Activated CD8-positive, alpha-beta memory T cell treated with anti-CD3 and anti-CD28 coated beads, Interleukin-2, amount 50 U/mL, for 24 hours (primary cell): ENCODE results near the gene ALAS2.
"Not testable (repeated sequence)": the region's sequence is repeated elsewhere in the genome, so short reads cannot be mapped to it uniquely, and the experiment has no call there.

Experiments used
- DNase-seq: peaks from one replicate; pipeline ENCODE4 v3.0.0-alpha.2; 2020; ENCODE audit errors: extremely low read depth

ALAS2 gene, protein sequence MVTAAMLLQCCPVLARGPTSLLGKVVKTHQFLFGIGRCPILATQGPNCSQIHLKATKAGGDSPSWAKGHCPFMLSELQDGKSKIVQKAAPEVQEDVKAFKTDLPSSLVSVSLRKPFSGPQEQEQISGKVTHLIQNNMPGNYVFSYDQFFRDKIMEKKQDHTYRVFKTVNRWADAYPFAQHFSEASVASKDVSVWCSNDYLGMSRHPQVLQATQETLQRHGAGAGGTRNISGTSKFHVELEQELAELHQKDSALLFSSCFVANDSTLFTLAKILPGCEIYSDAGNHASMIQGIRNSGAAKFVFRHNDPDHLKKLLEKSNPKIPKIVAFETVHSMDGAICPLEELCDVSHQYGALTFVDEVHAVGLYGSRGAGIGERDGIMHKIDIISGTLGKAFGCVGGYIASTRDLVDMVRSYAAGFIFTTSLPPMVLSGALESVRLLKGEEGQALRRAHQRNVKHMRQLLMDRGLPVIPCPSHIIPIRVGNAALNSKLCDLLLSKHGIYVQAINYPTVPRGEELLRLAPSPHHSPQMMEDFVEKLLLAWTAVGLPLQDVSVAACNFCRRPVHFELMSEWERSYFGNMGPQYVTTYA

DNA sequence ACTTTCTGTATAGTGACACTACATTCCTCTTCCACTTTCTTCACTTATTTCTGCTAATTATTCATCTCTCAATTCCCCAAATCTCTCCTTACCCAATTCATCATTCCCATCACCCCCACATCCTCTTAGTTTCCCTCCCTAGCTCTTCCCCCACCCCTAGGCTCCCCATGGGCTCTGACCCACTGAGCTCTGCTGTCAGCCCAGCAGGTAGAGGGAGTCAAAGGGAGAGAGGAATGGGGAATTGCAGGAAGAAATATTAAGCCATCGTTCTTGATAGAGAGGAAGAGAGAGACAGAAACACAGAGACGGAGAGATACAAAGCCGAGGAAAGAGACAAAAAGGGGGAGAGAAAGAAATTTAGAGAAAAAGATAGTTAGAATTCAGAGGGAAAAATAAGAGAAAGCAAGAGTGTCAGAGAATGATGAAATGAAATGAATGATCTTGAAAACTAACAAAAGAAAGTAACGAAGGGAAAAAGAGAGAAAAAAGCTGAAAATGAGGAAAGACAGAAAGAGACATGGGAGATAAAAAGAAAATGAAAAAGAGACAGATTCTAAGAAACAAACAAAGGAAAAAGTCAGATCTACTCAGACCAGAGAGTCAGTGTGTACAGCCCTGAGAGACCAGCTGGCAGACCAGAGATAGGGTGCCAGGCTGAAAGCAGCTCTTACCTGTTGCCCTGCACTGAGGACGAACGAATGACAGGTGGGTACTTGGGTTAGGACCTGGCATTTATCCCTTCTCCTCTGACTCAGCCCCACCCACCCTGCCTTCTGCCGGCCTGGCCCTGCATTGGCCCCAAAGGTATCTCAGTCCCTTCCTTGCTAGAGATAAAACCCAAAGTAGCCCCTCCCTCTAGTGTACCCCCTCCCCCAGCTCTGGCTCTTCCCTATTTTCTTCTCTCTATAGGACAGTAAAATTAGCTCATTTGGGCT lies at the start of gene ALAS2:
Gene ALAS2, minus strand, starts transcription at position 707 of the 935 bp plus-strand sequence. CDS start 4,977 bp downstream, outside the sequence.
- DNase-seq: no peak

DNA sequence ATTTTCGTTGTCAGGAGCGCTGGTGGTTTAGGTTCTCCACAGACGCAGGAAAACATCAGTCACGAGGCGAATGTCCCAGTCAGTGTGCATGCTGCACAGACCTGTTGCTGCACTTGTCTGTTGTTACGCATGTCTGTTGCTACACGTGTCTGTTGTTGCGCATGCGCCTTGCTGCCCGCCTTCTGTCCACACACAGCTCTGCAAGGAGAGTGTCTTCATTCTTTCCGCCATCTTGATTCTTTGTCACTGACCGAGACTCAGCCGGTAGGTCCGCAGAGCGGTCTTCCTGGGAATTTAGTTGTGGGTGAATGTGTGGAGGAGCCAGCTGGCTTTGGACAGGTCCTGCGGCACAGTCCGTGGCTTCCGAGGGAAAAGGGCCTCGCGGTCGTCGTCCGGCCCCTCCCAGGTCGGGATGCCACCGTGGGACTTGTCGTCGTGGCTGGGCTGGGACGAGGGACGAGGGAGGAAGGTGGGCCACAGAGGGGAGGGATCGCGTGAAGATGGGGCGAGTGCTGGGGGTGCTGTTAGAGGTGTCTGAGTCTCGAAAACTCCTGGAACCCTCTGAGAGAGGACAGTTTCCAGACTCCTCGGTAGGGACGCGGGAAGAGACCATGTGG lies 44.2 kb upstream of the ALAS2 start, which contains the start of gene PAGE2B:
Gene PAGE2B, plus strand, starts transcription at position 180 of the 617 bp plus-strand sequence. CDS start 1,012 bp downstream, outside the sequence.
- DNase-seq: no peak

DNA sequence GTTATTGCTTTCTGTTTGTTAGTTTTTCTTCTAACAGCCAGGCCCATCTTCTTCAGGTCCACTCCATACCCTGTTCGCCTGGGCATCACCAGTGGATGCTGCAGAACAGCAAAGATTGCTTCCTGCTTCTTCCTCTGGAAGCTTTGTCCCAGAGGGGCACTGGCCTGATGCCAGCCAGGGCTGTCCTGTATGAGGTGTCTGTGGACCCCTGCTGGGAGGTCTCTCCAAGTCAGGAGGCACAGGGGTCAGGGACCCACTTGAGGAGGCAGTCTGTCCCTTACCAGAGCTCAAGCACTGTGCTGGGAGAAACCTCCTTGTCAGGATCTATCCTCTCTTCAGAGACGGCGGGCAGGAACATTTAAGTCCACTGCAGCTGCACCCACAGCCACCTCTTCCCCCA lies 41.5 kb upstream of the ALAS2 start:
- DNase-seq: no peak

DNA sequence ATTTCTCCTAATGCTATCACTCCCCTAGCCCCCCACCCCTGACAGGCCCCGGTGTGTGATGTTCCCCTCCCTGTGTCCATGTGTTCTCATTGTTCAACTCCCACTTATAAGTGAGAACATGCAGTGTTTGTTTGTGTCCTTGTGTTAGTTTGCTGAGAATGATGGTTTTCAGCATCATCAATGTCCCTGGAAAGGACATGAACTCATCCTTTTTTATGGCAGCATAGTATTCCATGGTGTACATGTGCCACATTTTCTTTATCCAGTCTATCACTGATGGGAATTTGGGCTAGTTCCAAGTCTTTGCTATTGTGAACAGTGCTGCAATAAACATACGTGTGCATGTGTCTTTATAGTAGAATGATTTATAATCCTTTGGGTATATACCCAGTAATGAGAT lies 36.4 kb upstream of the ALAS2 start:
- not testable (repeated sequence) for DNase-seq

DNA sequence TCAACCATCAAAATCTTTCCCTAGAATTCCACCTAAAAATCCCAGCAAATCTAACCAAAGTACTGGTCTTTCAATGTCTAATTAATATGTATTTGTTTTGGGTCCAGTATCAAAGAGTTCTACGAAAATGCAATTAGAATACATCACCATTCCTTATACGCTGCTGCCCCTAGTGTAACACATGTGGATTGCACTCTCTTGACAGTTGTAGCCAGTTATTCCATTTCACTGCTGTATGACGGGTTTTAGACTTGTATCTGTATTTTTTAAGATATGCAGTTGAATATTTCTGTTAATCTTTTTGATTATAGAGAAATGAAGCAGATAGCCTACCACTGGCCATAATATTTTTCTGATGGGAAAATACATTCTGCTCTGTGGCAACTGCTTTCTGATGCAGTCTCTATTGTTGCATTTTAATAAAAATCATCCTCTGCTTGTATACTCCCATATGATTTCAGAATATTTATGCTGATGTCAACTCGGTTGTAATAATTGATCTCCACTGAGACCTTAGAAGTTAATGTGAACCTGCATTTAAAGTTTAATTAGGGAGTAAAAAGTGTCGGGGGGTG lies 27.0 kb upstream of the ALAS2 start:
- DNase-seq: no peak

DNA sequence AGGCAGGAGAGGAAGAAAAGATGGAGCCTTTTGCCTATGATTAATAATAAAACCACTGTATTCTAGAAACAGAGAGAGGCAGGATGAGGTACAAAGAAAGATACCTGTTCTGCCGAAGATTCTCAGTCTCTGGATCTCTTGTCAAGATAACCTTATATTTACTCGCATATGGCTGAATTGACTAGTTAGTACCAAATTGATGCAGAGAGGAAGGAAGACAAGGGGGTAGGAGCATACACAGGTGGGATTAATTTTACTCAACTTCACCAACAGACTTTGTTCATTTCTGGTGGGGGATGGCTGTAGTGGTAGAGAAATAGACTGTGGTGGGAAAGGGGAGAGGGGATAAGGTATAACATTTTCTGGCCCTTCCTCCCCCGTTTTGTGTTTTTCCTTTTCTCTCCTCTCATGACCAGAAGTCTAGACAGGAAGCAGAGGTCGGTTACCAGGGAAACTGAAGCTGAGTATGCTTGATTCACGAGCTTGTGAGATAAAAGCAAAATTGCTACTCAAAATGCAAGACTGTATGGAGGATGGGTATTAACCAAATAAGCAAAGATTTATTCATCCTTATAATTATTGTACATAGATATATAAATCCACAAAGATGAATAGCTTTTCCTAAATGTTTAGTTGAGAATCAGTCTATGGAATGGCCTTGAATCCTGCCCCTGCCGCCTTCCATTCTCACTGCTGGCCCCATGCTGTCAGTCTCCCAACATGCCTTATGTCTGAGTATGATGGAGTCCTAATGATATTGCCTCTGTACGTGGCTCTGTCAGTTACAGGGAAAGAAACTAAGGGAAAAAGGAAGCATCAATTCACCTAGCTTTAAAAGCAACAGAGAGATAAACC lies 26.3 kb upstream of the ALAS2 start:
- no peak for DNase-seq

DNA sequence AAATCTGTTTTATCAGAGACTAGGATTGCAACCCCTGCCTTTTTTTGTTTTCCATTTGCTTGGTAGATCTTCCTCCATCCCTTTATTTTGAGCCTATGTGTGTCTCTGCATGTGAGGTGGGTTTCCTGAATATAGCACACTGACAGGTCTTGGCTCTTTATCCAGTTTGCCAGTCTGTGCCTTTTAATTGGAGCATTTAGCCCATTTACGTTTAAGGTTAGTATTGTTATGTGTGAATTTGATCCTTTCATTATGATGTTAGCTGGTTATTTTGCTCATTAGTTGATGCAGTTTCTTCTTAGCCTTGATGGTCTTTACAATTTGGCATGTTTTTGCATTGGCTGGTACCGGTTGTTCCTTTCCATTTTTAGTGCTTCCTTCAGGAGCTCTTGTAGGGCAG lies 19.8 kb upstream of the ALAS2 start:
- not testable (repeated sequence) for DNase-seq

DNA sequence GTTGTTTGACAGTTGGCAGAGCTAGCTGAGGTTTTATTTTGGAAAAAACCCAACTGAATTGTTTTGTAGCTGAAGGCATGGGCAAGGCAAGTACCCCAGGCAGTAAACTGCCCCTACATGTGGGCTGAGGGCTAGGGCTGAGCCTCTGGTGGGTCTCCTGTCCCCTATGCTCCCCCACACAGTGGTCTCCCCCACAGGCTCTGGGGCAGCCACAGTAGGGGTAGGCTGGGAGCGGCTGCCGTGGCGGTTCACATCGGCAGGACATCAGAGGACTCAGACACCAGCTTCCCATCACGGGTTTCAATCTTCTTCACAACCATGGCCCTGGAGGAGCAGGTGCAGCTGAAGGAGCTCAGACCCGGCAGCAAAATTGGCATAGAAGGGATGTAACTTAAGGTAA lies 10.7 kb upstream of the ALAS2 start:
- no peak for DNase-seq

DNA sequence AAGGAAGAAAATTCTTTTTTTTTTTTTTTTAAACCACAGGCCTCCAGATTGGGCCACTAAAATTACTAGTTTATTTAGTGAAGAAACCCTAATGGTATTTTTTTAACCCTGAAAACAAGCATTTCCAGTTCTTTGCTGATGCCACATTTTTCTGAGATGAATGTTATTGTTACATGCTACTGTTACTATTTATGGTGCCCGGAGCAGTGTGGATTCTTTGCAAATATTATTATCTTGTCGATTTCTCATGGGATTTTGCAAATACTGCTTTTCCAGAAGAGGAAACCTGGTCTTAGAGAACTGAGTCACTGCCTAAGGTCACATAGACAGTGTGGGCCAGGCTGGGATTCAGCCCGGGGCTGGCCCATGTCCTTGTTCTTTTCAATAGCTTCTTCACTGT lies 8.7 kb upstream of the ALAS2 start:
- DNase-seq: no peak

DNA sequence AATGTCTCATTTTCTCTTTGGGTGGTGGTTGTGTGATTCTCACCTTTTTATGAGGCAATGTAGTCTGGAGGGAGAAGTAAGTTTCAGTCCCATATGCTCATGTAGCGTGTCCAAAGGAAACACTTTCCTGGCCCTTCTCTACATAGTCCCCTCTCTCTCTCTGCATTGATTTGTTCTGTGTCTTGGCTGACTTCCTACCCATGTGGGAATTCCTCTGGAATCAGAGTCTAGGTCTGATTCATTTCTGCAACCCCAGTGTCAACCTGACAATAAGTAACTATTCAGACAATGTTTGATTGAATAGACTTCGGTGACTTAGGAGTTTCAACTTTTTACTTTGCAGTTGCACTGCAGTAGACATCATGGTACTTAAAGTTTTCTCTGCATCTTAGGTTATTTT lies 2.7 kb upstream of the ALAS2 start:
- no peak for DNase-seq

DNA sequence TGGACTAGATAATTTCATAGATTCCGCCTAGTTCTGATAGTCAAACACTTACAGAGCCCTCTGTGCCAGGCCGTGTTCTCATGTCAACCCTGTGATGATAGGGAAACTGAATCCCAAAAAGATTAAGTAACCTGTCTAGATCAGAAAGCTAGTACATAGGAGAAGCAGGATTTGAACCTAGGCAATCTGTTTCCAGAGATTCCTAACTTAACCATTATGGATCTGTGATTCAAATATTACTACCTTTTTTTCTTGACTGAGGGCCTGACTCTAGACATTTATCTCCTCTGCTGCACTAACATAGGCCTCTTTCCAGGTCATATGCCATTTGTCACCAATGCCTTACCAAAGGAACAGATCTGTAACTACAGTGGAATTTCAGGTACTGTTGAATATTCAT lies 1.5 kb downstream of the ALAS2 start:
- DNase-seq: no peak

DNA sequence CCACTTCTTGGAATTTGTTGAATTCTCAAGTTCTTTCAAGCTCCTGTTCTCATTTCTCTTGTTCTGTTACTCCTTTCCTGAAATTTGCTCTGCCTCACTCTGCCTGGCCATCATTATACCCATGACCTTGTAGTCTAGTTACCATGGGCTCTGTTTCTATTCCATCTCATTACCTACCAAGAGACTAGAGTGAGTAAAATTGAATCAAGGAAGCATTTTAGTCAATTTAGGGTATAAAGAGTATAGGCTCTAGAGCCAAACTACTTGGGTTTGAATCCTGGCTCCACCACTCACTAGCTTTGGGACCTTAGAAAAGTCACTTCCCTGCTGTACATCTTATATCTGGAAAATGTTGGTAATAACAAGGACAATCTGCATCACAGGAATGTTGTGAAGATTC lies 2.2 kb downstream of the ALAS2 start:
- no peak for DNase-seq

DNA sequence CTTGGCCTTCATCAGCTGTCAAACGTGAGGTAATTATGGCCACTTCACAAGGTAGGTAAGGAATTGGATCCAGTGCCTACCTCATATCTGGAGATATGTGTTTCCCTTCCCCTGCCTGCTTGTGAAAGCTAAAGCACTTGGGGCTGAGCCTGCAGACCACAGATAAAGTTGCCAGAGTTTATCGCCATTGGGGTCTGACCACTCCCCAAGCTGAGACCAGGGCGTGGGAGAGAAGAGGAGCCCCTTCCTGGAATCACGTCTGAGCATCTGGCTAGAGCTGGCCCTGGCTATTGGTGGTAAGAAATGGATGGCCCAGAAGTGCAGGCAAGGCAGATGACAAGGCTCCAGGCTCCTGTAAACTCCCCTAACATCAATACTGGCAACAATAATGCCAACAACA lies 2.7 kb downstream of the ALAS2 start:
- no peak for DNase-seq

DNA sequence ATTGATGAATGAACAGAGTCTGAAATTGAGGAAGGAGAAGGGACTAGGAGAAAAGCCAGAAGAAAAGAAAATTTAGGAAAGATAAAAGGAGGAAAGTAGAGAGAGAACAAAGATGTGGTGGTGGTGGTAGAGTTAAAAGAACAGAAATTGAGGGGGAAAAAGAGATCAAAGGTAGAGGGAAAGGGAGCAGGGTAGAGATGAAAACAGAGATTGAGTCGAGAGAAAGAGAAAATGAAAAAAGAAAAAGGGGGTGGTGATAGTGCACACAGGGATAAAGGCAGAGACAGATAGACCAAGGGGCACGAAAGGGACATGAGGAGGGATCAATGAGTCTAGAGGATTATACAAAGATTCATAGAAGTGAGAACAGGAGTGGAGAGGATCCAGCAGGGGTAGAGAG lies 3.9 kb downstream of the ALAS2 start:
- no peak for DNase-seq

DNA sequence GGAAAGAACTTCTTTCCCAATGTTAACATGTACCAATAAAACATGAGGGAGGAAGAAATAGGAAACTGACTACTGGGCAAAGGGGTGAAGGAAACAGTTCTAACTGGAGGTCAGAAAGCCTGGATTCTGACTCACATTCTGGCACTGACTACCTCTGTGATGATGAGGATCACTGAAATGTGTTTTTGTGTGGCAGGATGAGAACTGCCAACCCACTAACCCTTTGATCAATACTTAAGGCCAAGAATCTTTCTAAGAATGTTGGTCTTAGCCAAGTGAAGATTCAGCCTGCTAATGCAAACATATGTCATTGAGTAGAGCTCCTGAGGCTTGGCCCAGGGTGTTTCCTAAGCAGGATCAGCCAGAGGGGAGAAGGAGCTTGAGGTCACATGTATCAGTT lies 4.6 kb downstream of the ALAS2 start:
- DNase-seq: no peak

DNA sequence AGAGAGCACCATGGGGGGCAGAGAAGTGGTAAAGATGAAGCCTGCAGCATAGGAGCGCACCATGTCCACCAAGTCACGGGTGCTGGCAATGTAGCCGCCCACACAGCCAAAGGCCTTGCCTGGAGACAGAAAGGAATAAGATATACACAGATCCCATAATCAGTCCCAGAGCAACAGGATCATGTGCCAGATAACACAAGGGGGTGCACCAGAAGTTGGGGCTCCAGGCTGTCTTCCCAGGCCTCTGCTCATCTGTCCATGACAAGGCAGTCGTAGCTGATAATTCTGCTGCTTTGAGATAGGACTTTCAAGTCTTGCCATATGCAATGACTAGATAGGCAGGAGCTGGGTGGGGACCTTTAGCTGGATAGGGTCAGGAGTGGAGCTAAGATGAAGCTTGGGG lies 15.9 kb downstream of the ALAS2 start:
- no peak for DNase-seq

DNA sequence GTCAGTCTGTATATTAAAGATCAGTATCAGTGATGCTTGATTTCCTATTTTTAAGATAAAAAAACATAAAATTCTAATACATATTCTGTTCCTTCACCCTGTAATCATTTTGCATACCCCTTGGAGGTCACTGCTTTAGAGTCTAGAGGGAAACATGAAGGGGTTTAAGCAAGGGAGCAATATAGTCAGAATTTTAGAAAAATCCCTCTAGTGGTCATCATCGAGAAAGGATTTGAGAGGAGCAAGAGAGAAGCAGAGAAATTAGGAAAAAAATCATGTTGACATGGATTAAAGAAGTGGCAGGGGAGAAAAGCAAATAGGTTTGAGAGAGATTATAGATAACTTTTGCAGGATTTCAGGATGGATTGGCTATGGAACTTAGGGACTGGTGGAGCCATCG lies 19.5 kb downstream of the ALAS2 start:
- DNase-seq: no peak

DNA sequence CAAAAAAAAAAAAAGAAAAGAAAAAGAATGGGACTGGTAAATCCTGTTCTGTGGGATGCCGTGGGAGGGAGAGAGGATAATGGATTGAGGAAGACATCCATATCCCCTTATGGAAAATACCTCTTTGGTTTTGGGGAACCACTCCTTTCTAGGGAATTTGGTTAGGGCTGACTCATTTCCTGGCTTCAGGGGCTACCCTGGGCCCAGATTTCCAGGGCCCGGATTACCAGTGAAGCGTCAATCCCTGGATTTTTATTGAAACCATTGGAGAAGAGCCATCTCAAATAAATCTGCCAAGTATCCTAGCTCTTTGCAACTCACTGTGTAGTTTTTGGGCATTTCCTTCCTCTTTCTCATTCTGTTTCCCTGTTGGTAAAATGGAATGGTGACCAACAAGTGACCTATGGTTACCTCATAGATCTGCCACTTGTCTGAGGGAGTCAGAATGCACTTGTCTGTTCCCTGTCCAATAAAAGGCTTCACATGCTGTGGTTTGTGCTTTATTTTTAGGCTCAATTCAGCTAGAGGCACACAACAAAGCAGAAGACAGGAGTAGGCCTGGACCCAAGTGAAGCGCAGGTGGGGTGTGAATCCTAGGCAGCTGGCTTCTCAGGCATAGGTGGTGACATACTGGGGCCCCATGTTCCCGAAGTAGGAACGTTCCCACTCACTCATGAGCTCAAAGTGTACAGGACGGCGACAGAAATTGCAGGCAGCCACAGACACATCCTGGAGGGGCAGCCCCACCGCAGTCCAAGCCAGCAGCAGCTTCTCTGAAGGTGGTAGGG lies 22.0 kb downstream of the ALAS2 start:
- no peak for DNase-seq

DNA sequence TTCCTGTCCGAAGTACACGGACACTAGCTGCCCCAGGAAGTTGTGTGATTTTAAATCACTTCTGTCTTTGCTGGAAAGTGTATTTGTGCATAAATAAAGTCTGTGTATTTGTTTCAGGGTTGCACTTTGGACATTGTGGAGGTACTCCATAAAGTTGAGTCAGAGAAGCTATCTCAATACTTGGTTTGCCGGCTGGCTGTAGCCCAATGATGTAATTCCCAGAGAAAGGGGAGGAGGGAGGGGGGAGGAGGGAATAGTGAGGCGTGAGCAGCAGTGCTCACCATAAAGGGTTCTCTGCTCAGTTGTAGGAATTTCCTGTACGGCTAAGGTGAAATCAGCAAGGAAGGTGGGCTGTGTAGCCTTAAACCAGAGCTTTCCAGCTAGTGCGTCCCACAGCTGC lies 23.1 kb downstream of the ALAS2 start:
- no peak for DNase-seq
